Parathyroid adenoma (tissue), 2 donors: Measurements from ENCODE around the gene TMEM121B.

Experiments used
- H2AFZ ChIP-seq: fragments of 300-600 bp; sonication (generic); one replicate; pipeline ENCODE4 v1.7.0; 2017; ENCODE audit warnings: antibody characterized with exemption, mild to moderate bottlenecking
- H3K27ac ChIP-seq: fragments of 300-600 bp; sonication (generic); one replicate; pipeline ENCODE4 v1.7.0; 2017
- H3K27me3 ChIP-seq: fragments of 300-600 bp; sonication (generic); one replicate; pipeline ENCODE4 v1.7.0; 2017; ENCODE audit warnings: low read length; ENCODE audit not compliant: control insufficient read depth, insufficient read depth
- H3K36me3 ChIP-seq: fragments of 300-600 bp; sonication (generic); one replicate; pipeline ENCODE4 v1.7.0; 2017; ENCODE audit warnings: low read length; ENCODE audit not compliant: control insufficient read depth, insufficient read depth
- H3K4me1 ChIP-seq: fragments of 300-600 bp; sonication (generic); one replicate; pipeline ENCODE4 v1.7.0; 2017; ENCODE audit warnings: control low read depth
- H3K4me2 ChIP-seq: fragments of 300-600 bp; sonication (generic); one replicate; pipeline ENCODE4 v1.7.0; 2017; ENCODE audit warnings: low read length
- H3K4me3 ChIP-seq: fragments of 300-600 bp; sonication (generic); one replicate; pipeline ENCODE4 v1.7.0; 2017; ENCODE audit warnings: low read depth, low read length
- H3K79me2 ChIP-seq: fragments of 300-600 bp; sonication (generic); one replicate; pipeline ENCODE4 v1.7.0; 2017; ENCODE audit warnings: control low read depth
- H3K9ac ChIP-seq: fragments of 300-600 bp; sonication (generic); one replicate; pipeline ENCODE4 v1.7.0; 2017; ENCODE audit warnings: mild to moderate bottlenecking
- H3K9me3 ChIP-seq: fragments of 300-600 bp; sonication (generic); one replicate; pipeline ENCODE4 v1.7.0; 2017; ENCODE audit warnings: low read length; ENCODE audit not compliant: control insufficient read depth
- TF ChIP-seq, protein P1 (sequence below): fragments of 300-600 bp; sonication (generic); IDR thresholded peaks from one replicate; pipeline ENCODE4 v1.7.0; 2017; ENCODE audit warnings: antibody characterized with exemption, mild to moderate bottlenecking
- donor health status: primary hyperparathyroidism.

The TMEM121B gene

DNA sequence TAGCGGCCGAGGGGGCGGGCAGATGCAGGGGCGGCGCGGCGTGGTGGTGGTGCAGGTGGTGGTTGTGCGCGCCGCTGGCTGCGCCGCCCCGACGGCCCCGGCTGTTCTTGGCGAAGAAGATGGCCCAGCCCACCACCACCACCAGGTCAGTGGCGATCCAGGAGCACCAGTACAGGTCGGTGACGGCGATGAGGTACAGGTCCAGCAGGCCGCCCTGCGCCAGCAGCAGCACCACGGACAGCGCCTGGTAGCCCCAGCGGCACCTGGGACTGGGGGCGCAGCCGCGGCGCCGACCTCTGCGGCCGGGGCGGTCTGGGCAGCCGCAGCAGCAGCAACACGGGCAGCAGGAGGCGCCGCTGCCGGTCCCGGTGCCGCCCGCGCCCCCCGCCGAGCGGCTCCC, 879 bp downstream of the TMEM121B start:
- no peaks in the 10 kb centered on the region for H3K4me1 ChIP-seq
- no peak overlapping the region for H3K4me3 ChIP-seq
- peaks cover 6% of the 10 kb centered on the region for H3K27me3 ChIP-seq
- no peak overlapping the region for H3K27ac ChIP-seq
- TF ChIP-seq, protein P1, sequence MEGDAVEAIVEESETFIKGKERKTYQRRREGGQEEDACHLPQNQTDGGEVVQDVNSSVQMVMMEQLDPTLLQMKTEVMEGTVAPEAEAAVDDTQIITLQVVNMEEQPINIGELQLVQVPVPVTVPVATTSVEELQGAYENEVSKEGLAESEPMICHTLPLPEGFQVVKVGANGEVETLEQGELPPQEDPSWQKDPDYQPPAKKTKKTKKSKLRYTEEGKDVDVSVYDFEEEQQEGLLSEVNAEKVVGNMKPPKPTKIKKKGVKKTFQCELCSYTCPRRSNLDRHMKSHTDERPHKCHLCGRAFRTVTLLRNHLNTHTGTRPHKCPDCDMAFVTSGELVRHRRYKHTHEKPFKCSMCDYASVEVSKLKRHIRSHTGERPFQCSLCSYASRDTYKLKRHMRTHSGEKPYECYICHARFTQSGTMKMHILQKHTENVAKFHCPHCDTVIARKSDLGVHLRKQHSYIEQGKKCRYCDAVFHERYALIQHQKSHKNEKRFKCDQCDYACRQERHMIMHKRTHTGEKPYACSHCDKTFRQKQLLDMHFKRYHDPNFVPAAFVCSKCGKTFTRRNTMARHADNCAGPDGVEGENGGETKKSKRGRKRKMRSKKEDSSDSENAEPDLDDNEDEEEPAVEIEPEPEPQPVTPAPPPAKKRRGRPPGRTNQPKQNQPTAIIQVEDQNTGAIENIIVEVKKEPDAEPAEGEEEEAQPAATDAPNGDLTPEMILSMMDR: no peak
- H3K9me3 ChIP-seq: no peaks in the 10 kb centered on the region
- H3K4me2 ChIP-seq: no peak overlapping the region
- H3K79me2 ChIP-seq: no peaks in the 10 kb centered on the region
- no peaks in the 10 kb centered on the region for H3K36me3 ChIP-seq
- H3K9ac ChIP-seq: no peak overlapping the region
- H2AFZ ChIP-seq: no peak overlapping the region

DNA sequence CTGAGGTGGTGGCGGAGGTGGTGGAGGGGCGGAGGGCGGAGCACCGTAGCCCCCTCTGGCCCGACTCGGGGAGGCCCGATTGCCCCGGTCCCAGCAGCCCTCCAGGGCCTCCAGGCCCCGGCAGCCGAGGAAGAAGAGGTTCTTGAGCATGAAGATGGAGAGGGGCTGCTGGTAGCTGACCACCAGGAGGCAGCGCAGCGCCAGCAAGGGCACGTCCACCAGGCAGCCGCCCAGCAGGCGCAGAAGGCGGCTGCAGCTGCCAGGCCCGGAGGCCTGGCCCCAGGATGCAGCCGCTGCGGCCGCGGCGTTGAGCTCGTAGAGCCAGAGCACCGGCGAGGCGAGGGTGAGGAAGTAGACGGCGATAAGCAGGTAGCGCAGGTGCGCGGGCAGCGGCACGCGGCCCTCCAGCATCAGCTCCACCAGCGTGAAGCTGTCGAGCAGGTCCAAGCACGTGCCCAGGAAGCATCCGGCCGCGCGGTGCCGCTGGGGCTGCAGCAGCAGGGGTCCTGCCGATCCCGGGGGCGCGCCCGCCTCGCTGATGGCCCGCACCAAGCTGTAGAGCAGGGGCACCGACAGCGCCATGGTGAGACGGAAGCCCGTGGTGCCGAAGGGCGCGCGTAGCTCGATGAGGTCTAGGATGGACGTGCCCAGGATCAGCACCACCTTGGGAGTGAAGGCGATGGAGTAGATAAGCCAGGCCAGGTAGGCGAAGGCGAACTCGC, 1.5 kb downstream of the TMEM121B start:
- no peak overlapping the region for H3K9ac ChIP-seq
- H3K4me1 ChIP-seq: no peaks in the 10 kb centered on the region
- no peaks in the 10 kb centered on the region for H3K36me3 ChIP-seq
- peaks cover 6% of the 10 kb centered on the region for H3K27me3 ChIP-seq
- no peak overlapping the region for H3K27ac ChIP-seq
- no peaks in the 10 kb centered on the region for H3K9me3 ChIP-seq
- H3K4me3 ChIP-seq: no peak overlapping the region
- H3K79me2 ChIP-seq: no peaks in the 10 kb centered on the region
- H3K4me2 ChIP-seq: no peak overlapping the region
- TF ChIP-seq, protein P1: no peak
- no peak overlapping the region for H2AFZ ChIP-seq

DNA sequence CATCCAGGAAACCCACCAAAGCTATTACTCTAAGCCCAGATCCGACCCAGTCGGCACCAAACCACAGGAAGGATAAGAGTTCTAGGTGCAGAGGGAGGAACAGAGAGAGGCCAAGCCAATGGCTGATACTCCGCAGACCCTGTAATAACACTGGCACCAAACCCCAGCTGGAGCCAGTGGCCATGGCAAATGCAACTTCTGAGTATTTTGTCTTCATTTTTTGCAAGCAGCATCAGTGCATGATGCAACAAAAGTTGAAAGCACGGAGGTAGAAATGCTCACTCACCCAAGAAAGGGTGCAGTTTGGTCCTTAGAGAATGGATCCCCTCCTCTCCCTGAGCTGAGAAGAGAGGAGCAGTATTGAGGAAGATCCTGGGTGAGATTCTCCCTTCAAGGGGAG, 2.8 kb downstream of the TMEM121B start:
- peaks cover 6% of the 10 kb centered on the region for H3K27me3 ChIP-seq
- H3K4me3 ChIP-seq: no peak overlapping the region
- H3K27ac ChIP-seq: no peak overlapping the region
- no peaks in the 10 kb centered on the region for H3K4me1 ChIP-seq
- H3K79me2 ChIP-seq: no peaks in the 10 kb centered on the region
- H3K36me3 ChIP-seq: no peaks in the 10 kb centered on the region
- TF ChIP-seq, protein P1: no peak
- H3K9me3 ChIP-seq: no peaks in the 10 kb centered on the region
- no peak overlapping the region for H3K4me2 ChIP-seq
- H2AFZ ChIP-seq: no peak overlapping the region
- H3K9ac ChIP-seq: no peak overlapping the region

DNA sequence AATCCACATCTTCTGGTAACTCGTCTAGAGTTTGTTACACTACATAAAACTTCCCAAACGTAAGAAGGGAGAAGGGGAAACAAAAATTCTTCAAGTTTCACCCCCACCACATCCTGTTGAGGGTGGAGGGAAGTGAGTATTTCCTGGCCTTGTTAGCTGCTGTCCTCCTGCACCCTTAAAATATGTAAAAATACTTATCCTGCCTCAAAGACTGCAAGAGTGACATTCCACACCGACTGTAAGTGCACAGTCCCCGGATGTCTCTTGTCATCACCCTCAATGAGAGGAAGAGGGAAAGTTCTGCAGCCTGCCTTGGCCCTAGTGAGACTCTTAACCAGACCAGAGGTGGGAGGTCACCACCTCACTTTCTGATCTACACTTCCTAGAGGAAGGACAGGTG, 3.3 kb downstream of the TMEM121B start:
- H3K4me1 ChIP-seq: no peaks in the 10 kb centered on the region
- H2AFZ ChIP-seq: no peak overlapping the region
- no peaks in the 10 kb centered on the region for H3K79me2 ChIP-seq
- H3K4me3 ChIP-seq: no peak overlapping the region
- no peak overlapping the region for H3K9ac ChIP-seq
- TF ChIP-seq, protein P1: no peak
- no peak overlapping the region for H3K4me2 ChIP-seq
- no peak overlapping the region for H3K27ac ChIP-seq
- no peaks in the 10 kb centered on the region for H3K9me3 ChIP-seq
- H3K27me3 ChIP-seq: peaks cover 6% of the 10 kb centered on the region
- H3K36me3 ChIP-seq: no peaks in the 10 kb centered on the region

DNA sequence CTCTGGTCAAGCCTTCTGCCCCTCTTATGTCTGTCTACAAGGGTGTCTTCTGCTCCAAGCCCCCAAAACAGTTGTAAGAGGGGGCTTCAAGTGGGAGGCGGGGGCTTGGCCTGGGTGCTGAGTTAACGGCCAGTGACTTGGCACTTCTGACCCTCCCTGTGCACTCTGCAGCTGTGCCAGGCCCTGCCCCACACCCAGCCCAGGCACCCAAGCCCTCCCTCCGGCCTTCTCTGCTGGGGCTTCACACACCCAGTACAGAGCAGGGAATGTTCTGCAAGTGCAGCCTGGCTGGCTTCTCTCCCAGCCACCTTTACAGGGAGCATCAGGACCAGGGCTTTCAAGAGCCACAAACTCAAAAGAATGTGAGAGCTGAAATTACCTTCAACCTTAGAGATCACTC, 3.8 kb downstream of the TMEM121B start:
- TF ChIP-seq, protein P1: no peak
- H3K36me3 ChIP-seq: no peaks in the 10 kb centered on the region
- no peaks in the 10 kb centered on the region for H3K79me2 ChIP-seq
- H3K27me3 ChIP-seq: peaks cover 6% of the 10 kb centered on the region
- no peaks in the 10 kb centered on the region for H3K9me3 ChIP-seq
- H3K27ac ChIP-seq: no peak overlapping the region
- no peaks in the 10 kb centered on the region for H3K4me1 ChIP-seq
- no peak overlapping the region for H3K4me3 ChIP-seq
- no peak overlapping the region for H3K9ac ChIP-seq
- H3K4me2 ChIP-seq: no peak overlapping the region
- H2AFZ ChIP-seq: no peak overlapping the region
